Neuron (in vitro differentiated cells): ENCODE results near the gene EDEM3.

Experiments
- H2AFZ ChIP-seq: one replicate; pipeline ENCODE4 v1.6.1; 2013; ENCODE audit warnings: low read depth, mild to moderate bottlenecking, inconsistent platforms, low read length, moderate library complexity
- H3K27me3 ChIP-seq: one replicate; pipeline ENCODE4 v1.6.1; 2013; ENCODE audit warnings: low read length; ENCODE audit not compliant: insufficient read depth
- H3K36me3 ChIP-seq: one replicate; pipeline ENCODE4 v1.6.1; 2013; ENCODE audit warnings: low read length; ENCODE audit not compliant: insufficient read depth
- H3K4me1 ChIP-seq: one replicate; pipeline ENCODE4 v1.6.1; 2013; ENCODE audit warnings: low read length; ENCODE audit not compliant: insufficient read depth
- H3K4me3 ChIP-seq: 2 replicates; pipeline ENCODE4 v1.5.1; 2013; ENCODE audit warnings: mild to moderate bottlenecking, low read length, moderate library complexity
- H3K9me3 ChIP-seq: one replicate; pipeline ENCODE4 v1.6.1; 2013; ENCODE audit warnings: low read length

The EDEM3 gene

DNA sequence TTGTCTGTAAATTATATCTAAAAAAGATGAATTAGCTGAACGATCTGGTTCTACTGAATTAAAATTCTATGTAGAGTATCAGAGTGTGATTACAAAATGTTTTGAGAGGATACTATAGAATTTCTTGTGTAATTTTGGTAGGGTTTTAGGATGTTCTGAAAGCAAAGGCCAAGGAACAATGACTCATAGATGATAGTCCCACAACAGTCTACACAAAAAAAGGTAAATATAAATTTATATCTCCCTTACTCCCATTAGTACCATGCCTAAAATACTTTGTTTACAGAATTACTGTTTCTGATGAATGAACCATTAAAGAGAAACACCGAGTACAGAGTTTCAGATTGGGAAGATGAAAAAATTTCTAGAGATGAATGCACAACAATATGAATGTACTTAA is 9.5 kb downstream of the EDEM3 start:
- Histone ChIP-seq H3K4me1 (no peaks in the 10 kb centered on the region), H3K9me3 (no peaks in the 10 kb centered on the region), H3K36me3 (peaks cover 2% of the 10 kb centered on the region), H3K27me3 (no peaks in the 10 kb centered on the region), H2AFZ (no peak overlapping the region), H3K4me3 (no peak overlapping the region)

GRCh38 chr1:184743062-184743756 is 11.4 kb downstream of the EDEM3 start:
- H3K36me3 ChIP-seq = peaks cover 2% of the 10 kb centered on the region
- H3K4me1 ChIP-seq = no peaks in the 10 kb centered on the region
- no peak overlapping the region for H2AFZ ChIP-seq
- no peak overlapping the region for H3K4me3 ChIP-seq
- H3K27me3 ChIP-seq = no peaks in the 10 kb centered on the region
- no peaks in the 10 kb centered on the region for H3K9me3 ChIP-seq

- H3K4me3 ChIP-seq = no peak overlapping the region
- no peak overlapping the region for H2AFZ ChIP-seq
- H3K36me3 ChIP-seq = peaks cover 3% of the 10 kb centered on the region
- no peaks in the 10 kb centered on the region for H3K27me3 ChIP-seq
- H3K4me1 ChIP-seq = no peaks in the 10 kb centered on the region
- no peaks in the 10 kb centered on the region for H3K9me3 ChIP-seq
Measured at GRCh38 chr1:184740344-184740743, 14.3 kb downstream of the EDEM3 start.

- no peak overlapping the region for H2AFZ ChIP-seq
Measured at GRCh38 chr1:184739796-184740195, 14.9 kb downstream of the EDEM3 start.

DNA sequence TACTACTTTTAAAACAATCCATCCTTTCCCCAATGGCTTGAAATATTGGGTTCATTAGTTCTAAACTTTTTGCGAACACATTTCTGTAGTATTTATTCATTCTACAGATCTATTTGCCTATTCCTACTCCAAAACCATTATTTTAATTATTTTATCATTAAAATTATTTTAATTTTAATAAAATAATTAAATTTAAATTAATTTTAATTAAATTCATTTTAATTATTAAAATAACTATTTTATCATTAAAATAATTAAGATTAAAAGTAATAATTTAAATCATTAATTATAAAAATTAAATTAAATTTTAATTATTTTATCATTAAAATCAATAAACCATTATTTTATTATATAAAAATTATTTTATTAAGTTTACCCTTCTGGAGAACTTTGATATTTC is 15.6 kb downstream of the EDEM3 start:
- Histone ChIP-seq H3K9me3 (no peaks in the 10 kb centered on the region), H2AFZ (no peak overlapping the region), H3K4me3 (no peak overlapping the region), H3K4me1 (no peaks in the 10 kb centered on the region), H3K27me3 (no peaks in the 10 kb centered on the region), H3K36me3 (peaks cover 3% of the 10 kb centered on the region)

More at GRCh38 chr1:184739796-184740195, 14.9 kb downstream of the EDEM3 start:
- Histone ChIP-seq H3K4me1 (no peaks in the 10 kb centered on the region), H3K27me3 (no peaks in the 10 kb centered on the region), H3K4me3 (no peak overlapping the region), H3K9me3 (no peaks in the 10 kb centered on the region), H3K36me3 (peaks cover 3% of the 10 kb centered on the region)

GRCh38 chr1:184734980-184735379 is 19.7 kb downstream of the EDEM3 start:
- Histone ChIP-seq H3K4me1 (no peaks in the 10 kb centered on the region), H3K9me3 (no peaks in the 10 kb centered on the region), H3K4me3 (no peak overlapping the region), H3K36me3 (peaks cover 19% of the 10 kb centered on the region), H2AFZ (no peak overlapping the region), H3K27me3 (no peaks in the 10 kb centered on the region)

GRCh38 chr1:184724843-184725242 is 29.8 kb downstream of the EDEM3 start:
- peaks cover 29% of the 10 kb centered on the region for H3K36me3 ChIP-seq
- no peak overlapping the region for H3K4me3 ChIP-seq
- no peaks in the 10 kb centered on the region for H3K27me3 ChIP-seq

DNA sequence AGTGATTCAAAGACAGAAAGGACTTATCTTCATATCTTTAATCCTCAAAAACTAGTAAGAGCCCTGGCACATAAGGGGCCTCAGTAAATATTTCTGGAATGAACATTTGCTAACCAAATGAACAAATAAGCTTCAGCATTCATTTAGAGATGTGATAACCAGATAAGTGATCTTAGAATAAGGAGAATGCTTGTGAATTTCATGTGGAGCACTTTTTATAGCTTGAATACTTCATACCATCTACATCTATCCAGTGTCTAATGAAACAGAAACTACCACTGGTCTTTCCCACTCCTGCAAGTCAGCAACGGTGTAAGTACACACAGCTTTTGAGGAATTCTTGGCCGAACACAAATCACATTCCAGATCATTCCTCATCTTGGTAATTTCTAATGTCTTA is 38.5 kb downstream of the EDEM3 start:
- no peak overlapping the region for H2AFZ ChIP-seq
- H3K36me3 ChIP-seq = peaks cover 63% of the 10 kb centered on the region
- no peaks in the 10 kb centered on the region for H3K9me3 ChIP-seq
- no peak overlapping the region for H3K4me3 ChIP-seq
- H3K27me3 ChIP-seq = no peaks in the 10 kb centered on the region
- no peaks in the 10 kb centered on the region for H3K4me1 ChIP-seq

More at GRCh38 chr1:184724843-184725242, 29.8 kb downstream of the EDEM3 start:
- Histone ChIP-seq H3K4me1 (no peaks in the 10 kb centered on the region), H3K9me3 (peaks cover 3% of the 10 kb centered on the region), H2AFZ (no peak overlapping the region)

GRCh38 chr1:184709418-184709817 is 45.2 kb downstream of the EDEM3 start:
- no peak overlapping the region for H3K4me3 ChIP-seq
- H3K36me3 ChIP-seq = peaks cover 61% of the 10 kb centered on the region
- H2AFZ ChIP-seq = no peak overlapping the region
- H3K9me3 ChIP-seq = no peaks in the 10 kb centered on the region
- H3K27me3 ChIP-seq = no peaks in the 10 kb centered on the region
- H3K4me1 ChIP-seq = no peaks in the 10 kb centered on the region

DNA sequence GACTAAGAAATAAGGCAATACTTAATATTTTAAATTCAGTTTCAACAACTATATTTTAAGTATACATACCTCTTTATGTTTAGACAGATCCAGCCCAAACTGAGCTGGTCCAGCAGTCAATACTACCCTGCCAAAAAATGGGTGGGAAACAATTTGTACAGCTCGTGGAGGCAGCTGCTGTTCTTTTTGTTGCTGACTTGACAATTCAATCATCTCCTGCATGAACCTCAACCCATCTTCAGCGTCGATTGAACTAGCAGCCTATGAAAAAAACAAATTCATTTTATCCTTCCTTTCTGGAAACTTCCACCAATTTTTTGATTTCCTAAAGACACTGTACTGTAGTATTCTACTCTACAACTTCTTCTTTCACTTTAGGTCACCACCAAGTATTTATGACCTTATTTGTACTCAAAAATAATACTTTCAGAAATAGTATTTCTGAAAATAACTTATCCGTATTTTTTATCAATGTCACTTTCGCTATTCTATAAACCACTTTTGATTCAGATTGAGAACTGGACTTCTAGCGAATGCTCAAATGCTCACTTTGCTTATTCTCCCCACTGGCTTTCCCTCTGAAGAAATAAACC is 46.5 kb downstream of the EDEM3 start:
- Histone ChIP-seq H3K9me3 (no peaks in the 10 kb centered on the region), H3K4me3 (no peak overlapping the region), H3K36me3 (peaks cover 58% of the 10 kb centered on the region), H3K27me3 (no peaks in the 10 kb centered on the region), H2AFZ (no peak overlapping the region), H3K4me1 (no peaks in the 10 kb centered on the region)

GRCh38 chr1:184705271-184705670 is 49.4 kb downstream of the EDEM3 start:
- no peaks in the 10 kb centered on the region for H3K27me3 ChIP-seq
- no peaks in the 10 kb centered on the region for H3K4me1 ChIP-seq
- no peak overlapping the region for H2AFZ ChIP-seq
- H3K36me3 ChIP-seq = peaks cover 63% of the 10 kb centered on the region
- no peaks in the 10 kb centered on the region for H3K9me3 ChIP-seq
- H3K4me3 ChIP-seq = no peak overlapping the region

DNA sequence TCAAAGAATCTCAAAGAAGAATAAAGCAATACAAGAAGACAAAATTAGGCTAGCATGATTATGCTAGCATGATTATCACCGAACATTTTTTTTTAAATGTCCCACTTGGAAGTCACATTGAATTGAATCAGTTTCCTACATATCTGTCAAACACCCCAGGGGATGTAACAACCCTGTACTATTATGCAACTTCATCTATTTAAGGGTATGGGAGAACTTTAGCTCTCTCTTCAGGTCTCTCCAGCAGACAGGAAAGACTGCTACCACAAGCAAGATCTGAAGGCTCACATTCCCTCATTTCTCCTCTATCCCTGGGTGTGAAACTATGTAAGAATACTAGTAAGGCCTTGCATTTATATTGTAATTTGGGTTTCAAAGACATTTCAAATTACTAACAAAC is 52.8 kb downstream of the EDEM3 start:
- H3K4me1 ChIP-seq = no peaks in the 10 kb centered on the region
- no peaks in the 10 kb centered on the region for H3K9me3 ChIP-seq
- peaks cover 39% of the 10 kb centered on the region for H3K36me3 ChIP-seq
- no peak overlapping the region for H2AFZ ChIP-seq
- no peak overlapping the region for H3K4me3 ChIP-seq
- no peaks in the 10 kb centered on the region for H3K27me3 ChIP-seq

DNA sequence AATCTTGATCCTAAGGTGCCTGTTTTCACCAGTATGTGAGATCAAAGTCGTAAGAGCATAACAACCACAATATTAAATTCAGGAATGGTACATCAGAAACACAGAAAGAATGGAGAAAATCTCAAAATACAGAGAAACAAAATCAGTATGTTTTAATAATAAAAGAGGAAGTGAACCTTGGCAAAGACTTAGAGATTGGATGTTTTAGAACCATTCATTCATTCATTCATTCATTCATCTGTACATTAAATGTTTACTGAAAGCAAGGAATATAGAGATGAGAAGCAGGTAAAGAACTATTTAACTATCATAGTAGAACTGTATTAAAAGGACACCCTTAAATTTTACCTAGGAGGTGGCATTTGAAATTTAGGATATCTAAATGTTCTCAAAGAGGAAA is 55.7 kb downstream of the EDEM3 start:
- H3K4me1 ChIP-seq = no peaks in the 10 kb centered on the region
- H3K36me3 ChIP-seq = peaks cover 30% of the 10 kb centered on the region
- no peak overlapping the region for H3K4me3 ChIP-seq
- no peaks in the 10 kb centered on the region for H3K9me3 ChIP-seq
- no peak overlapping the region for H2AFZ ChIP-seq
- no peaks in the 10 kb centered on the region for H3K27me3 ChIP-seq

- H3K4me1 ChIP-seq = no peaks in the 10 kb centered on the region
- no peaks in the 10 kb centered on the region for H3K9me3 ChIP-seq
- no peaks in the 10 kb centered on the region for H3K27me3 ChIP-seq
- H2AFZ ChIP-seq = no peak overlapping the region
- peaks cover 31% of the 10 kb centered on the region for H3K36me3 ChIP-seq
- no peak overlapping the region for H3K4me3 ChIP-seq
Measured at GRCh38 chr1:184698016-184698415, 56.6 kb downstream of the EDEM3 start.
